ENCODE measurements around the gene ZNF814.
A peak's percentile ranks its signal among the peaks of the same experiment; 100 is the strongest.
"Not testable (repeated sequence)": the region's sequence is repeated elsewhere in the genome, so short reads cannot be mapped to it uniquely, and the experiment has no call there.

ZNF814 gene

DNA sequence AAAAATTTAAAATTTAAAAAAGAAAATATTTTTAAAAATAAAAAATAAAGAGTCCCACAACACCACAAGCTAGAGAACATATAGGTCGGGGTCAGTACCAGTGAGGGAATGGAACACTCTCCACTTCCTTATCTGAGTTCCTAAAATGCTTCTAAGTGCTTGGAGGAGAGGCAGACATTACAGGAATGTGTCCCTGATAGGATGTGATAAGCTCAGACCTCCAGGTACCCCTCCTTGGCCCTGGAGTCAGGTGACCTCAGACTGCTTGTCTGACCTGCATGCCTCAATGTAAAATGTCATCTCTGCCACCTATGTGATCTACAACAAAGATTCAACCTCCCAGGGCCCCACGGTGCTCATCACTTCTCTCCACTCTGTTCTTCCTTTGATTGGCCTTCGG is 2.8 kb downstream of the ZNF814 start:
- FAIRE-seq: no peak
- TF ChIP-seq, protein P1, sequence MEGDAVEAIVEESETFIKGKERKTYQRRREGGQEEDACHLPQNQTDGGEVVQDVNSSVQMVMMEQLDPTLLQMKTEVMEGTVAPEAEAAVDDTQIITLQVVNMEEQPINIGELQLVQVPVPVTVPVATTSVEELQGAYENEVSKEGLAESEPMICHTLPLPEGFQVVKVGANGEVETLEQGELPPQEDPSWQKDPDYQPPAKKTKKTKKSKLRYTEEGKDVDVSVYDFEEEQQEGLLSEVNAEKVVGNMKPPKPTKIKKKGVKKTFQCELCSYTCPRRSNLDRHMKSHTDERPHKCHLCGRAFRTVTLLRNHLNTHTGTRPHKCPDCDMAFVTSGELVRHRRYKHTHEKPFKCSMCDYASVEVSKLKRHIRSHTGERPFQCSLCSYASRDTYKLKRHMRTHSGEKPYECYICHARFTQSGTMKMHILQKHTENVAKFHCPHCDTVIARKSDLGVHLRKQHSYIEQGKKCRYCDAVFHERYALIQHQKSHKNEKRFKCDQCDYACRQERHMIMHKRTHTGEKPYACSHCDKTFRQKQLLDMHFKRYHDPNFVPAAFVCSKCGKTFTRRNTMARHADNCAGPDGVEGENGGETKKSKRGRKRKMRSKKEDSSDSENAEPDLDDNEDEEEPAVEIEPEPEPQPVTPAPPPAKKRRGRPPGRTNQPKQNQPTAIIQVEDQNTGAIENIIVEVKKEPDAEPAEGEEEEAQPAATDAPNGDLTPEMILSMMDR (IDR thresholded peaks at IDR 0.05; ENCODE audit: insufficient read depth, missing control alignments): no peak
- no peak for DNase-seq (ENCODE audit: insufficient read length, low spot score)

DNA sequence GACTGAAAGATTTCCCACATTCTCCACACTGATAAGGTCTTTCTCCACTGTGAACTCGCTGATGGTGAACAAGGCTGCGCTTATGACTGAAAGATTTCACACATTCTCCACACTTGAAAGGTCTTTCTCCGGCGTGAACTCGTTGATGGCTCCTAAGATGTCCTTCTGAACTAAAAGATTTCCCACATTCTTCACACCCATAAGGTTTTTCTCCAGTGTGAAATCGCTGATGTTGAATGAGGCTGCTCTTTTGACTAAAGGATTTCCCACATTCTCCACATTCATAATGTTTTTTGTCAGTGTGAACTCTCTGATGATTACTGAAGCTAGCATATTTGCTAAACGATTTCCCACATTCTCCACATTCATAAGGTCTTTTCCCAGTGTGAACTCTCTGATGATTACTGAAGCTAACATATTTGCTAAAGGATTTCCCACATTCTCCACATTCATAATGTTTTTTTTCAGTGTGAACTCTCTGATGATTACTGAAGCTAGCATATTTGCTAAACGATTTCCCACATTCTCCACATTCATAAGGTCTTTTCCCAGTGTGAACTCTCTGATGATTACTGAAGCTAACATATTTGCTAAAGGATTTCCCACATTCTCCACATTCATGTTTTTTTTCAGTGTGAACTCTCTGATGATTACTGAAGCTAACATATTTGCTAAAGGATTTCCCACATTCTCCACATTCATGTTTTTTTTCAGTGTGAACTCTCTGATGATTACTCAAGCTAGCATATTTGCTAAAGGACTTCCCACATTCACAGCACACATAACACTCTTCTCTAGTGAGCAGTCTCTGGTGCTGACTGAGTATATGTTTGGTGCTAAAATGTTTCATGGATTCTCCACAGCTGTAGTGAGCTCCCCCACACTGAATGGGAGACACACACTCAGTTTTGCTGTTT is 14.7 kb downstream of the ZNF814 start:
- DNase-seq (ENCODE audit: insufficient read length, low spot score); FAIRE-seq: not testable (repeated sequence)

DNA sequence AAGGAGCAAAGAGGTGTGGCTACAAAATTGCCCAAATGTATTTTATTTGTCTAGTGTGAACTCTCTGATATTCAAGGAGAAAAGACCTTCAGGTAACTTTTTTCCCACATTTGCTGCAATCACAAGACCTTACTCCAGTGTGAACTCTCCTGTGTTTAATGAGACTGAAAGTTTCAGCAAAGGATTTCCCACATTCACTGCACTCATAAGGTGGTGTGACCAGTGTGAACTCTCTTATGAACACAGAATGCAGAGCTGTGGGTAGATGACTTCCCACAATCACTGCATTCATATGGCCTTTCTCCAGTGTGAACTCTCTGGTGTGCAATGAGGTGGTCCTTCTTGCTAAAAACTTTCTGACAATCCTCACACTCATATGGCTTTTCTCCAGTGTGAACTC is 16.4 kb downstream of the ZNF814 start:
- no peak for DNase-seq (ENCODE audit: insufficient read length, low spot score)
- no peak for FAIRE-seq
- TF ChIP-seq, protein P1 (IDR thresholded peaks at IDR 0.05; ENCODE audit: insufficient read depth, missing control alignments): no peak

- no peak for FAIRE-seq
- TF ChIP-seq, protein P1 (IDR thresholded peaks at IDR 0.05; ENCODE audit: insufficient read depth, missing control alignments): no peak
- no peak for DNase-seq (ENCODE audit: insufficient read length, low spot score)
These were observed 18.6 kb downstream of the ZNF814 start for GRCh38 chr19:57870225-57870624.

GRCh38 chr19:57869655-57870054 is 19.2 kb downstream of the ZNF814 start:
- DNase-seq (ENCODE audit: insufficient read length, low spot score); FAIRE-seq: not testable (repeated sequence)

- no peak for DNase-seq (ENCODE audit: insufficient read length, low spot score)
- TF ChIP-seq, protein P1 (IDR thresholded peaks at IDR 0.05; ENCODE audit: insufficient read depth, missing control alignments): no peak
- no peak for FAIRE-seq
These were observed 20.9 kb downstream of the ZNF814 start for GRCh38 chr19:57867868-57868492.

- FAIRE-seq; DNase-seq (ENCODE audit: insufficient read length, low spot score): not testable (repeated sequence)
These were observed 26.5 kb downstream of the ZNF814 start for GRCh38 chr19:57862351-57862750.

DNA sequence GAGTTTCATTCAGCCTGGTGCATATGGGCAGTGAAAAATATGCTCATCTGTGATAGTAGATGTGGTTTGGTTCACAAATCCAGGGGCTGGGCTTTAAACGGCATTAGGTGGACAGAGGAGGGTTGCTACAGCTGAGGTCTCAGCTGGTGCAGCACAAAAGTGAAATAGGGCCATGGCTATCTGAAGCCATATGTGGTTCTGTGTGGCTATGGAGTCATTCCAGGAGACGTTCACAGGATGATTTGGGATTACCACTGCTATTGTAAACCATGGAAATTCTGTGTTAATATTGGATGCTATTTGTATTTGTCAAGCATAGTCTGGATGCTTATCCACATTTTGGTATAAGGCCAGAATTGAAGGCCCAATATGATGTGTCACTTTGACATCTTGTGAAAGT is 34.7 kb downstream of the ZNF814 start:
- FAIRE-seq: peak; percentile 78
- DNase-seq (ENCODE audit: insufficient read length, low spot score): not testable (repeated sequence)

GRCh38 chr19:57851812-57852603 is 36.8 kb downstream of the ZNF814 start:
- FAIRE-seq; DNase-seq (ENCODE audit: insufficient read length, low spot score): not testable (repeated sequence)
